ENCODE results near the gene HMGA1. TPM values are rescaled to one million over a fixed set of nuclear protein-coding genes. Genes with fewer than 3 reads are reported as not detected.

HMGA1 gene
- total and polyA plus RNA-seq, 2 of the 13 experiments (the other 11 are each of a cell fraction or from before 2014, with no cell fraction given) = 117 to 145 TPM

- TF ChIP-seq ZNF510 (CRISPR knock-in tag; IDR thresholded peaks at IDR 0.05; ENCODE audit: low read depth) (peak; percentile 76; the same call in 1 of the 2 replicates), ZBTB4 (CRISPR knock-in tag; IDR thresholded peaks at IDR 0.05; ENCODE audit: borderline replicate concordance) (peak; percentile 45; the same call in 1 of the 2 replicates), ZKSCAN5 (CRISPR knock-in tag; IDR thresholded peaks at IDR 0.05) (no peak), ZNF383 (CRISPR knock-in tag; IDR thresholded peaks at IDR 0.05; ENCODE audit: borderline replicate concordance) (peak; percentile 39; the same call in 1 of the 2 replicates), KIAA2018 (CRISPR knock-in tag; IDR thresholded peaks at IDR 0.05; ENCODE audit: borderline replicate concordance) (no peak), ZNF33A (CRISPR knock-in tag; IDR thresholded peaks at IDR 0.05; ENCODE audit: borderline replicate concordance) (no peak), TCF7 (IDR thresholded peaks at IDR 0.05; ENCODE audit: low read depth) (no peak), ZNF850 (CRISPR knock-in tag; conservative IDR thresholded peaks at IDR 0.05) (no peak), THAP9 (CRISPR knock-in tag; IDR thresholded peaks at IDR 0.05; ENCODE audit: borderline replicate concordance) (no peak), ZNF557 (CRISPR knock-in tag; IDR thresholded peaks at IDR 0.05) (peak; percentile 95), ZNF768 (CRISPR knock-in tag; IDR thresholded peaks at IDR 0.05) (peak; percentile 97), CAMTA2 (CRISPR knock-in tag; IDR thresholded peaks at IDR 0.05; ENCODE audit: borderline replicate concordance) (peak; percentile 94)
Observed at GRCh38 chr6:34237722-34238584, 1.3 kb downstream of the HMGA1 start (continued).

All from HepG2 (cell line).